GM12872 (cell line): Measurements from ENCODE around the gene TRNT1.

Source experiments
- CTCF ChIP-seq: IDR thresholded peaks from 3 replicates; pipeline ENCODE4 v1.5.1; 2011; ENCODE audit warnings: low read depth, mild to moderate bottlenecking, low read length, moderate library complexity; ENCODE audit not compliant: insufficient read depth

Gene TRNT1

GRCh38 chr3:3134750-3135448, 8.2 kb downstream of the TRNT1 start:
- TF ChIP-seq CTCF: no peak

GRCh38 chr3:3137526-3137925, 10.8 kb downstream of the TRNT1 start:
- TF ChIP-seq CTCF: no peak

GRCh38 chr3:3141939-3142338, 15.2 kb downstream of the TRNT1 start:
- no peak for TF ChIP-seq CTCF

- no peak for TF ChIP-seq CTCF
Observed at GRCh38 chr3:3145831-3146230, 19.1 kb downstream of the TRNT1 start.

- no peak for TF ChIP-seq CTCF
Observed at GRCh38 chr3:3149560-3149959, 22.8 kb downstream of the TRNT1 start.

- TF ChIP-seq CTCF: no peak
Observed at GRCh38 chr3:3151513-3151912, 24.8 kb downstream of the TRNT1 start.

- no peak for TF ChIP-seq CTCF
Observed at GRCh38 chr3:3154879-3155610, 28.3 kb downstream of the TRNT1 start.
